ENCODE data around the gene RRBP1.

Gene RRBP1, protein sequence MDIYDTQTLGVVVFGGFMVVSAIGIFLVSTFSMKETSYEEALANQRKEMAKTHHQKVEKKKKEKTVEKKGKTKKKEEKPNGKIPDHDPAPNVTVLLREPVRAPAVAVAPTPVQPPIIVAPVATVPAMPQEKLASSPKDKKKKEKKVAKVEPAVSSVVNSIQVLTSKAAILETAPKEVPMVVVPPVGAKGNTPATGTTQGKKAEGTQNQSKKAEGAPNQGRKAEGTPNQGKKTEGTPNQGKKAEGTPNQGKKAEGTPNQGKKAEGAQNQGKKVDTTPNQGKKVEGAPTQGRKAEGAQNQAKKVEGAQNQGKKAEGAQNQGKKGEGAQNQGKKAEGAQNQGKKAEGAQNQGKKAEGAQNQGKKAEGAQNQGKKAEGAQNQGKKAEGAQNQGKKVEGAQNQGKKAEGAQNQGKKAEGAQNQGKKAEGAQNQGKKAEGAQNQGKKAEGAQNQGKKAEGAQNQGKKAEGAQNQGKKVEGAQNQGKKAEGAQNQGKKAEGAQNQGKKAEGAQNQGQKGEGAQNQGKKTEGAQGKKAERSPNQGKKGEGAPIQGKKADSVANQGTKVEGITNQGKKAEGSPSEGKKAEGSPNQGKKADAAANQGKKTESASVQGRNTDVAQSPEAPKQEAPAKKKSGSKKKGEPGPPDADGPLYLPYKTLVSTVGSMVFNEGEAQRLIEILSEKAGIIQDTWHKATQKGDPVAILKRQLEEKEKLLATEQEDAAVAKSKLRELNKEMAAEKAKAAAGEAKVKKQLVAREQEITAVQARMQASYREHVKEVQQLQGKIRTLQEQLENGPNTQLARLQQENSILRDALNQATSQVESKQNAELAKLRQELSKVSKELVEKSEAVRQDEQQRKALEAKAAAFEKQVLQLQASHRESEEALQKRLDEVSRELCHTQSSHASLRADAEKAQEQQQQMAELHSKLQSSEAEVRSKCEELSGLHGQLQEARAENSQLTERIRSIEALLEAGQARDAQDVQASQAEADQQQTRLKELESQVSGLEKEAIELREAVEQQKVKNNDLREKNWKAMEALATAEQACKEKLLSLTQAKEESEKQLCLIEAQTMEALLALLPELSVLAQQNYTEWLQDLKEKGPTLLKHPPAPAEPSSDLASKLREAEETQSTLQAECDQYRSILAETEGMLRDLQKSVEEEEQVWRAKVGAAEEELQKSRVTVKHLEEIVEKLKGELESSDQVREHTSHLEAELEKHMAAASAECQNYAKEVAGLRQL (N-terminal part only)

DNA sequence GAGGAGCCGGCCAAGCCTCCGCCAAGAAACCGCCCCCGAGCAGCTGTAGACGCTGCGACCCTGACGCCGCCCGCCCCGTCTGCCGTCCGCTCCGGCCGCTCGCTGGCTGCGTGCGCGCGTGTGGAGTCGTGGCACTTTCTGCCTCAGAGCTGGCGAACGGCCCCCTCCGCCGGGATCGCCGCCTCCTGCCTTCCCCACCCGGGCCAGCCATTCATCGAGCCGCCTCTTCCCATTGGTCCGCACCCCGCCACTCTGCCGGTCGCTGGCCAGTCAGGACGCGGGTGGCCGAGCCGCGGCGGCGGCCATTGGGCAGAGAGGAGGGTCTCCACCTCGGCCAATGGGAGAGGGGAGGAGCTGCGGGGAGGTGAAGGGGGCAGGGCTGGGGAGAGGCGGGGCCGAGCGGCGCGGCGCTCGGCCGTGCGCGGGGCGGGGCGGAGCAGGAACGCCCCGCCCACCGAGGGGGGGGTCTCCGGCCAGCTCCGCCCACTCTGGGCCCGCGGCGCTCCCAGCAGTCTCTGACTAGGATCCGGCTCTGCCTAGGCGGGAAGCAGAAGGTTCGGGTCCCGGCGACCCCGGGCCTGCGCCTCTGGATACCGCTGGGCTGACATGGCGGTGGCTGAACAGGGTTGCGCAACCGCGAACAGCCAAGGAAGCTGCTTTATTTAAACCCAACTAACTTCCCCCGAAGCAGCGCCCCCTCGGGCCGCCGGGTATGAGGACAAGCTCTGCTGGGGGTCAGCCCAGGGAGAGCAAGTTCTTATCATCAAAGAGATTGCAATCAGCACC is at the start of gene RRBP1:
Gene RRBP1, minus strand, starts transcription at position 140 of the 786 bp plus-strand sequence. CDS start 21,735 bp downstream, outside the sequence.
- DNase-seq (ENCODE audit: low spot score) = peak; percentile 99

DNA sequence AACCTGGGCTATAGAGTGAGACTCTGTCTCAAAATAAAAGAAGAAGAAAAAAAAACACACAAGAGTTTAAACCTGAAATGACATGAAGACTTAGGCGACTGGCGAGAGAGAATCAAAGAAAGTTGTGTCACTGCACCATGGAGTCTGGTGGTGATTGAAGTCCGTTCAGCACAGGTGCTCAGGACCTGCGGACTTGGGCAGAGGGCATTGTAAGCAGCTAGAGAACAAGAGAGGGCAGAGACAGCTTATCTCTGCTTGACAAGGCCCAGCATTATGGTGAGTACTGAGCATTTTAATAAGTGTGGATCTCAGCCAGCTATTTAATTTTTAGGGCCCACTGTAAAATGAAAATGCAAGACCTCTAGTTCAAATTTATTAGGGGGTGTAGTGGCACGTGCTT is 49.2 kb upstream of the RRBP1 start:
- DNase-seq (ENCODE audit: low spot score) = no peak

DNA sequence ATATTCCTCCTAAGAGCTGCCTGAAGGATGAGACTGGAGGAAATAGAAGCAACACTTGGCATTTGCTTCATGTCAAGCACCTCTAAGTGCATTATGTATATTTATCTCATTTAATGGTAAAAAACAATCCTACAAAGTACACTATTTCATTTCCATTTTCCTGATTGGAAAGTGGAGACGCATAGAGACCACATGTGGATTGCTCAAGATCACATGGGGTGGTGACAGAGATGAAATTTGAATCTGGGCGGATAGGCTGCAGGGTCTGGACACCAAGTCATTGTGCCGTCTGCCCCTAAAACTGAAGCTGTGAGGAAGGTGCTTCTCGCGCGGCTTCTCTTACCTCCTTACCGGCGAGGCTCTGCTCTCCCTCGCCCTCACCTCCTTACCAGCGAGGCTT is 48.0 kb upstream of the RRBP1 start:
- DNase-seq (ENCODE audit: low spot score) = no peak

DNA sequence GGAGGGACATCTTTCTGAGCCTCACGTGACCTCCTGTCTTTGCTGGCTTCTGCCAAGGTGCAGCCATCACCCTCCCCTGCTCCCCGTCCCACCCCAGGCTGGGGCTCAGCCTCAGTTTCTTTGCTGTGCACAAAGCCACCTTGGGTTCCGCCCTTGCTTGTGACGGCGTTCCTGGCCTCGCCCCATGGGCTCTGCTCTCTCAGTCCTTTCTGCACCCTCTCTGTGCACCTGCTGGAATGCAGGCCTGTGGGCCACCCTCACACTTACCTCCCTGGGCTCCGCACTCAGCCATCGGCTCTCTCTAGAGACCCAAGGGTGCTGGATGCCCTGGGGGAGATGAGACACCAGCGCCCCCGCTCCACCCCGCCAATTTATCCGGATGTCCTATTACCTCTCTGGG is 46.0 kb upstream of the RRBP1 start:
- DNase-seq (ENCODE audit: low spot score) = no peak

DNA sequence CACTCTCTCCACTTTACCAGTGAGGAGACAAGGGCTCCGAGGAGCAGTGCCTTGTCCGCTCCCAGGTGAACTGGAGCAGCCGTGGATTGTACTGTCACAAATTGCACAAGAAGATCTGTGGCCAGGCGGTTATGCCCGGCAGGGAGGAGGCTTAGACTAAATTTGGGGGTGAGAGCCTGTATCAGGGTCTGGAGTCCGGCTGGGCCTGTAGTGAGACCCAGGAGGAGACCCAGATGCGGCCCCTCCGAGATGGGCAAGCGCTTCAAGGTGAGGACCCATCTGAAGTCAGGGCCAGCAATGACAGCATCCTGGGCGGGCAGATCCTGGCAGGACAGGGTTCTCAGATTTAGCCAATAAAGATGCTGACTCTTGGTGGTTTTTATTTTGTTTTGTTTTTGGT is 45.3 kb upstream of the RRBP1 start:
- no peak for DNase-seq (ENCODE audit: low spot score)

DNA sequence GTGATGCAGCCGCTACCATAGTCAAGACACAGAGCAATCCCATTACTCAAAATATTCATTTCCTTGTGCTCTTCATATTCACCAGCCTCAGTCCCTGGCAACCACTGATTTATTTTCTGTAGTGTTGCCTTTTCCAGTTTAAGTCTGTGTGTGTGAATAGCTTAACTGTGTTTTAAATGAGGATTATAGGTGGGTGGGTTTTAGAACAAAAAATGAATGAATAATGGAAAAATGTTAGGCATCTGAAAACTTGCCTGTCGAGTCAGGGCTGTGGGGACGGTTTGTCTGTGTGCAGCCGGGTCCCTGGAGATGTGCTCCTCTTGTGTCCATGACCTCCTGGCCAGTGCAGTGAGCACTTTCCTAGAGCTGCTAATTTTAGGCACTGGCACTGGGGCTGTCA is 44.9 kb upstream of the RRBP1 start:
- no peak for DNase-seq (ENCODE audit: low spot score)

DNA sequence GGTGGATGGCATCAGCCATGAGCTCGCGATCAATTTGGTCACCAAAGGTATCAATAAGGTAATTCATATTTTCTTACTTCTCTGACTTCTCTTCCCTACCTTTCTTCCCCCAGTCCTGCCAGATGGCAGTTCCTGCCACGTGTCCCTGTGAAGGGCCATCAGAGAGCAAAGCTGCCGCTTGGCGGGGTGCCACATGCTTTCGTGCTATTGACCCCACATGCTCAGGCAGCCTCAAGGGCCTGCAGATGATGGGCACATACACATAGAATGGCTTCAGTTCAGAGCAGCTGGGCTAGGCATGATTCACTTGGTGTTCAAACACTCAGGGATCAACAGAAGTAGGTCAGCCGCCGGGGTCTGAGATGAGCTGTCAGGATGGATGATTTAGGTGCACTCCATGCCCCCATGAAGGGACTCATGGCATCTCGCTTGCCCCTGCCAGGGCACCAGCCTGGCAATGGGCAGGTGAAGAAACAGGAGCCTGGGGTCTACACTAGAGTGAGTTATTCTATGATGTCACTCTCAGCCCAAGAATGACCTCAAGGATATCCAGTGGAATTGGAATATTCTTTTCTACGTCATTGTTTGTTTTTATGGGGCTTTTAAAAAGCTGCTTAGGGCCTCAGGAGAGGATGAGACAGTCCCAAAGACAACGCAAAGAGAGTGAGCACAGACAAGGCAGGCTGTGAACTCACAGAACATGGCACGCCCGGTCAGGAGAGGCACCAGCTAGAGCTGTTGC is 43.2 kb upstream of the RRBP1 start:
- no peak for DNase-seq (ENCODE audit: low spot score)

DNA sequence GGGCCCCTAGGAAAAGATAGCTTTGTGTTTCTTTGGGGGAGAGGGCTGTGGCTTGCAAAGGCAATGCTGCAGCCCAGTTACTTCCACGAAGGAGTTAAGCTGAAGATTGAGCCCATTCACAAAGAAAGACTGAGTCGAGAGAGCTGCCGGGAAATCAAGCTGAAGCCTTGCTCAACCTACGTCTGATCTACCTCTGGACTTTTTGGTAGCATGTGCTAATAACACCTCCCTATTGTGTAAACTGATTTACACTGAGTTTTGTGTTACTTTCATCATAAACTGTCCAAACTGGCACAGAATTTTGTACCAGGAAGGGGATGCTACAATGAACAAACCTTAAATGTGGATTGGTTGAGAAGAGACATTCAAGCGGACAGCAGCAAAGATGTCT is 41.3 kb upstream of the RRBP1 start:
- no peak for DNase-seq (ENCODE audit: low spot score)

DNA sequence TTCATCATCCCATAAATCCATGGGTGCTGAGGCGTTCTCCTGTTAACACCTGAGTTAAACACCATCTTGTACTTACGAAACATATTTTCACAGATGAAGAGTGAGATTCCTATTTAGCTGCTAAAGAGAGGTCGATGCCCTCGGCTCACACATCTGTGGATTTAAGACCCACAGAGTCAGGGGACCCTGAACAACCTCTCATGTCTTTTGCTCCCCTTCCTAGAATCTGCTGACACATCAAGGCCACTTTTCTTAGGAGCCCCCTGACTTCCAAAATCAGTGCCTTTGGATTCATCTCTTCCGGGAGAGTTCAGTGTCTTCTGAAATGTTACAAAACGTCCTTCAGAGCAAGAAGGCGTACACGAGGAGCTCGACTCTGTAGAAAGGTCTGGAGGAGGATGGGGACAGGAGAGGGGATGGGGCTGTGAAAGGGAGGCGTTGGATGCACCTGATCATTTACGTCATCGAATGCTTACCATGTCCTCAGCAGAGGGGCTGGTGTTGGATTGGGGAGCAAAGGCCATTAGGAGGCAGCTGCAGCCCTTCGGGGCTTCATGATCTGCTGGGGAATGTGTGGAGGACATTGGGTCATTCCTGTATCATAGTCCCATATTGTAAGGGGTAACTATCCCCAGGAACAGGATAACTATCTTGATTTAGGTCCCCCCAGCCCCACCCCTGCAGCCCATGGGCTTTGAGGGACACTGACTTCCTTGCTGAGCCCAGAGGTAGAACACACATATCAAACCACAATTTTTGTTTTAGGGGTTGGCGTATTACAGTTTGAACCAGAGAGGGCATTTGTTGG is 40.7 kb upstream of the RRBP1 start:
- DNase-seq (ENCODE audit: low spot score) = no peak

DNA sequence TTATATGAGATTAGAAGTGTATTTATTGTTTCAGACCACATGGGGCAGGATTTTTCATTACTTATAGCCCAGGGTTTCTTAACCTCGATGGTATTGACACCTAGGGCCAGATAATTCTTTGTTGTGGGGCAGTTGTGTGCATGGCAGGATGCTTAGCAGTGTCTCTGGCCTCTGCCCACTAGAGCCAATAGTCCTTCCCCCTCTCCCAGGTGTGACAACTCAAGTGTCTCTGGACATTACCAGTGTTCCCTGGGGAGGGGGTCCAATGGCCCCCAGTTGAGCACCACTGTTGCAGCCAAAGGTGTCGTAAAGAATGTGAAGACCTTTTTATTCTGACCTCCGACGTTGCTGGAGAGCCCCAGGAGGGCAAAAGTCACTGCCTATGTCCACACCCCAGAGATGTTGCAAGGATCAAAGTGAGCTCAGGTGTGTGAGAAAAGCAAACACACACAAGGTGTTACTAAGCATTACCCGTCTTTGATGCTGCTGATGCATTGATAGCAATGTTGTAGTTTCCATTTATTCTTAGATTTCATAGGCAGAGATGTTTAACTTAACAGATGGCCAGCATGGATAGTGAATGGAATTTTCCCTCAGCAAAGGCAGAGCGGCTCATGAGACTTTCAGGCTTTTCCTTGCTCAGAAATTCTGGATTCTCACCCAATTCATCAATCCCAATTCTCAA is 39.9 kb upstream of the RRBP1 start:
- peak; percentile 5 for DNase-seq (ENCODE audit: low spot score)

DNA sequence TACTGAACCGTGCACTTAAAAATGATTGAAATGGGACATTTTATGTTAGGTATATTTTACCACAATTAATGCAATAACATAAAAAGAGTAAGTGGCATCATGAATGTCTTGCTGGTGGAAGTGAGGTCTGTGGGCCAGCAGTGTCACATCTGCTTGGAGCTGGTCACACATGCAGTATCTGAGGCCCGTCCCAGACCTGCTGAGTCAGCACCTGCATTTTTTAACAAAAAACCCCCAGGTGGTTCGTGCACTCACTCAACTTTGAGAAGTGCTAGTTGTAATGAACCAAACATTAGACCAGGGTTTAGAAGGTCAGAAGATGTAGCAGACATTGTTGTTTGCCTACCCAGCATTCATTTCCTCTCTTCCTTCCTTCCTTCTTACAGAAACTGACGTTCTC is 38.7 kb upstream of the RRBP1 start:
- DNase-seq (ENCODE audit: low spot score) = no peak

DNA sequence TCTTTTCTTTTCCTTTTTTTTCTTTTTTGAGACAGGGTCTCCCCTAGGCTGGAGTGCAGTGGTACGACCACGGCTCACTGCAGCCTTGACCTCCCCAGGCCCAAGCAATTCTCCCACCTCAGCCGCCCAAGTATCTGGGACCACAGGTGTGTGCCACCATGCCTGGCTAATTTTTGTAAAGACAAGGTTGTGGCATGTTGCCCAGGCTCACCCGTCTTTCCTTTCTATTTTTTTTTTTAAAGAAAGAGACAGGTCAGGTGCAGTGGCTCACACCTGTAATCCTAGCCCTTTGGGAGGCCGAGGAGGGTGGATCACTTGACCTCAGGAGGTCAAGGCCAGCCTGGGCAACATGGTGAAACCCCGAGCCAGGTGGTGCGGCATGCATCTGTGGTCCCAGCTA is 34.3 kb upstream of the RRBP1 start:
- no peak for DNase-seq (ENCODE audit: low spot score)

DNA sequence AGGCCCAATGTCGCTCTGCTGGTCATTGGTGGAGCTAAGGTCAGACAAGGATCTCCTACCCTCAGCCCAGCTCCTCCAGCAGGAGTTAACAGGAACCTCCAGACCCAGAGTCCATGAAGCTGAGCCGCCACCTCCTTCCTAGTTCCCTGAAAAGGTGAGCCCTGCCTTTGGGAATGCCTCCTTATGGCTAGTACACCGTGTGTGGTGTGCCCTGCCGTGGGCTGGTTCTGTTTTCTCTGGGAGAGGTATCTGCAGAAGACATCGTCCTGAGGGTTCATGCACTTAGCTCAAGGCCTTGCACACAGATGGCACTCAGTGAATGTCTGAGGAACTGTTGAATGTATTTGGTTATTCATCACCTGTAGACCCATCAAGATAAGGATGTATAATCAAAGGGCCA is 33.0 kb upstream of the RRBP1 start:
- no peak for DNase-seq (ENCODE audit: low spot score)

DNA sequence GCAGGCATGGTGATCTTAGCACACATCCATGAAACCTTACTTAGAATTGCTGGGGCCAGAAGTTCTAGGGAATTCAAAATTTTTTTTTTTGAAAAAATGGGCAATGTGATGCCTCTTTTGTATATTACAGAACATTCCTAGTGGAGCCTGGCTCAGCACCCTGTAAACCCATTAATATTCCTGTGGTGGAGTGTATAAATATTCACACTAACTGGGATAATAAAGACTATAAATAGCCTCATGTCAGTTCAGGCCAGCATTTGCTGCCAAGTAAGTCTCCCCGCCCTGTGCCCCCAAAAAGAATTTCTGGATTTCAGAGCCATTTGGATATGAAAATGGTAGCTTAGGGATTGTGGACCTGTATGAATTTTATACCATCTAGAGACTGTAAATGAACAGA is 32.6 kb upstream of the RRBP1 start:
- no peak for DNase-seq (ENCODE audit: low spot score)

DNA sequence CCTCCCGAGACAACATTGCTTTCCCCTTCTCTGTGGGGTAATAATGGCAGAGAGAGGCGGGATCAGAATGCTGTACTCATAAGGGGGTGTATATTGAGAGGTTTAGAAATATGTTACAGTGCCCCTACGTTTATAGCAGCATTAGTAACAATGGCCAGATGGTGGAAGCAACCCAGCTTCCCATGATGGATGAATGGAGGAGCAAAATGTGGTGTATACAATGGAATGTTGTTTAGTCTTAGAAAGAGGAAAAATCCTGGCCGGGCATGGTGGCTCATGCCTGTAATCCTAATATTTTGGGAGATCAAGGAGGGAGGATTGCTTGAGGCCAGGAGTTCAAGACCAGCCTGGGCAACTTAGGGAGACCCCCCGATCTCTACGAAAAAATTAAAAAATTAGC is 30.7 kb upstream of the RRBP1 start:
- DNase-seq (ENCODE audit: low spot score) = no peak

DNA sequence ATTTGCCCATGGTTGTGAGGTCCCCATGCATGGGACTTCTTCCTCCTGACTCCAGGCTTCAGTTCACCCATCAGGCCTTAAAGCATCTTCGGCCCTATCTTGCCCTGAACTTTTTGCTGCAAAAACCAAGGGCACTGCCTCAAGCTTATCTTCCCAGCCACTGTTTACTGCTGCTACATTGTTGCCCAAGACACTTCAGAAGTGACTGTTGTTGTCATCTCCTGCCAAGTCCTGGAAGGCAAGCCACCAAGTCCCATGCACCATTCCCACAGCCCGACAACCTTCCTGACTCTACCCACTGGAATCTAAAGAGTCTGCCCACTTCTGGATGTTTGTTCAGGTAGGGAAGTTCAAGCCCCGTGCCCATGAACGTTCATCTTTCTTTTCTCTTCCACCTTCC is 30.2 kb upstream of the RRBP1 start:
- no peak for DNase-seq (ENCODE audit: low spot score)

DNA sequence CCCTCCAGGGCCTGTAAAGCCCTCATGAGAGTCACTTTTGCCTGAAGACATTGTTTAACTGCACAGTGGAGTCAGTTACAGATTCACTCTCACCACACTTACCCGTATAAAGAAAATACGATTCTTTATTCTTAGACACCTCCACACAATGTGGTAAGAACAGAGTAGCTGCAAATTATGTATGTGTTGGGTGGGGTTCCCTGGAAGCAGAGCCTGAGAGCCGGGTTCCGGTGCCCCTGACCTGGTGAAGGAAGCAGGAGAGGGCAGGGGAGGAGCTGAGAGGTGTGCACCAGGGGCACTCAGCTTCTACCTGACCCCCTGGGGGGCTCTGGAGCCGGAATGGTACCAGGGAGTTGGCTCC is 29.2 kb upstream of the RRBP1 start:
- DNase-seq (ENCODE audit: low spot score) = no peak

DNA sequence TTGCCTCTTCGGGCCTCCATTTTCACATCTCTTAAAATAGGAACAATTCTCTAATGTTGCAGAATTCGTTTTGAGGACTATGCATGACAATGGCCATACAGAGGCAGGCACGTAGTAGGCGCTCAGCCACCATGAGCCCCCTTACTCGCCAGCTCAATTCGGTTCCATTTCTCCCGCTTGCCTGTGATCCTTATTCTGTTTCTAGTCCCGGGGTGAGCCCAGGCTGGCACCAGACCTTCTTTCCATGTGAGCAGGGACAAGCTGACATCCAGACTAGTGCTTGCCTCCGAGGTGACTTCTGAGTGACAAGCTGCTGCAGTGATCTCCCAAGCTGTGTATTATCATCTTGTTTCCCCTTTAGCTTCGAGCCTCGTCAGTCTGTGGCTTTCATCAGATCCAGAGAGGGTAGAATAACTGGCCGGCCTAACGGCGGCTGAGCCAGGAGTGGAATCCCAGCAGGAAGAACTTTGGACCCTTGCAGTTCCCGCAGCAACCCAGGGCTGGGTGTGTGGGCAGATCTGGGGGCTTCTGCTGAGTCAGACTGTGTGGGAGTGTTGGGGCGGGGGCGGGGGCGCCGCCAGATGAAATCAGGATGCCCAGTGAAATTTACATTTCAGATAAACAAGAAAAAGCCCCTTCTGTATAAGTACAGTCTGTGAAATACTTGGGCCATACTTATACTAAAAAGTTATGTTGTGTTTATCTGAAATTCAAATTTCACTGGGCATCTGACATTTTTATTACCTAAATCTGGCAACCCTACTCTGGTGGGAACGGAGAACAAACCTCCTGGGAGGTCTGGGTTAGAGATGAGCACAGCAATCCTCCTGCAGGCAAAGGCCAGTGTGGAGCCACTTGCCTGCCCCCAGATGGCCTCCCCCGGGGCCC is 28.6 kb upstream of the RRBP1 start:
- no peak for DNase-seq (ENCODE audit: low spot score)
